Heart right ventricle (tissue), 16 donors: ENCODE results near the gene ADGRA1. TPM values are rescaled to one million over a fixed set of nuclear protein-coding genes. Genes with fewer than 3 reads are reported as not detected.

ENCODE experiments used
- ATAC-seq, 8 donors: fragments of 200-7000 bp; cut with Tn5 transposase; one replicate each; pipeline ENCODE4 v1.9.1; 2020; ENCODE audit warnings: mild to moderate bottlenecking in 8 of 8, moderate library complexity in 8 of 8, moderate number of reproducible peaks in 1 of 8
- DNase-seq, 2 donors: peaks; one replicate each; pipeline ENCODE4 v3.0.0-alpha.2; 2020
- H3K27ac ChIP-seq, 10 donors: fragments of 200-600 bp; sonication (generic) in 2 of 10; one replicate each; pipeline versions ENCODE4 v1.5.0 to v1.8.0; 2020 to 2022; ENCODE audit warnings: mild to moderate bottlenecking in 3 of 10
- H3K27me3 ChIP-seq, 7 donors: fragments of 200-600 bp; one replicate each; pipeline ENCODE4 v1.8.0; 2021 to 2022; ENCODE audit warnings: mild to moderate bottlenecking in 2 of 7
- H3K36me3 ChIP-seq, 9 donors: fragments of 200-600 bp; sonication (generic) in 1 of 9; one replicate each; pipeline versions ENCODE4 v1.5.0 to v1.8.0; 2020 to 2022; ENCODE audit warnings: mild to moderate bottlenecking in 2 of 9
- H3K4me1 ChIP-seq, 9 donors: fragments of 200-600 bp; sonication (generic) in 1 of 9; one replicate each; pipeline versions ENCODE4 v1.5.0 to v1.8.0; 2020 to 2022; ENCODE audit warnings: mild to moderate bottlenecking in 4 of 9
- H3K4me3 ChIP-seq, 10 donors: fragments of 200-600 bp; sonication (generic) in 2 of 10; one replicate each; pipeline versions ENCODE4 v1.5.0 to v1.8.0; 2020 to 2022; ENCODE audit warnings: mild to moderate bottlenecking in 7 of 10, moderate library complexity in 2 of 10
- H3K9me3 ChIP-seq, 11 donors: fragments of 200-600 bp in 10 of 11; sonication (generic) in 2 of 11; one replicate each; pipeline versions ENCODE4 v1.5.0 to v1.8.0; 2013 to 2022; ENCODE audit warnings: mild to moderate bottlenecking in 2 of 11, control low read depth in 1 of 11, moderate library complexity in 1 of 11
- WGBS, 2 donors: extraction: QIAGEN DNeasy Blood & Tissue Kit; methylation state at CpG; one replicate each; pipeline ENCODE4 v1.1.7; 2013; ENCODE audit warnings: inconsistent platforms in 1 of 2; 5-methylcytosine and 5-hydroxymethylcytosine counted together
- intact Hi-C, 10 donors: fragments of 100-400 bp; cut with DNase I; formaldehyde crosslinking; loops; one replicate each; pipeline versions ENCODE4 v1.11.1 to v1.14.2; 2022
- polyA plus RNA-seq, 2 donors: library from polyadenylated mRNA; stranded (reverse); fragments of 200-250 nt; gene quantifications; one replicate each; pipeline ENCODE4 v1.2.3, GENCODE V29; 2013
- total RNA-seq, 10 donors: library from RNA; stranded (reverse); fragmentation: NEBNext Ultra II Directional in 3 of 10; extraction: Animal tissue kit (Norgen Biotek cat#: 25700) in 3 of 10; gene quantifications; one replicate each; pipeline versions ENCODE4 v1.2.1 to v1.2.4, GENCODE V29; 2021 to 2023
- TF ChIP-seq, protein P1 (sequence below), 9 donors: fragments of 200-600 bp; sonication (generic) in 2 of 9; IDR thresholded peaks; one replicate each; pipeline versions ENCODE4 v1.5.0 to v1.8.0; 2021 to 2022; ENCODE audit warnings: antibody characterized with exemption in 9 of 9, mild to moderate bottlenecking in 5 of 9, moderate library complexity in 1 of 9
- donor health status: Arrhythmogenic right ventricular cardiomyopathy.
- donor health status: ischemic (EF 13 %, LVEDD 7.1; RV severe dilation, severe dysfunction).
- donor health status: healthy with polysubstance abuse.
- donor health status: DM: no; HTN: yes; CAD: no.
- donor health status: DM: no; HTN: no; CAD: no.
- donor health status: ischemic (EF 25% LVEDD 6.9; RV normal size, moderate dysfunction).
- donor health status: ischemic (EF 25% LVEDD 5.7; RV mildly dilated, moderate dysfunction).
- donor health status: healthy.
- donor health status: DM: yes; HTN: yes; CAD: no.
- donor health status: Ischemic cardiomyopathy.
- donor health status: ischemic (EF 35%, LVEDD 5.7; RV mildly dilated, moderate dysfunction).
- donor health status: nonischemic (EF 11% LVEDD 7.7; RV severe dilation, severe dysfunction).
- donor health status: DM: yes; HTN: yes; CAD: no.
- donor health status: PGD.
- donor health status: ischemic (EF 29% LVEDD 5.4; RV normal size, mild dysfunction).
- donor health status: nonischemic (EF 23%, LVEDD 6.1; RV moderate dilation, normal function).

Gene ADGRA1
- total and polyA plus RNA-seq, 12 donors = under 0.01 to 0.21 (median 0.11) TPM; not detected in 6

GRCh38 chr10:133141144-133141957 is 53.6 kb downstream of the ADGRA1 start:
- H3K9me3 ChIP-seq = no peaks in the 10 kb centered on the region
- intact Hi-C loops = loop anchor here in 1 of 10 donors (10.0 kb wide), 1 partner anchor 173 kb away; no protein-coding TSS in a partner anchor
- TF ChIP-seq, protein P1, sequence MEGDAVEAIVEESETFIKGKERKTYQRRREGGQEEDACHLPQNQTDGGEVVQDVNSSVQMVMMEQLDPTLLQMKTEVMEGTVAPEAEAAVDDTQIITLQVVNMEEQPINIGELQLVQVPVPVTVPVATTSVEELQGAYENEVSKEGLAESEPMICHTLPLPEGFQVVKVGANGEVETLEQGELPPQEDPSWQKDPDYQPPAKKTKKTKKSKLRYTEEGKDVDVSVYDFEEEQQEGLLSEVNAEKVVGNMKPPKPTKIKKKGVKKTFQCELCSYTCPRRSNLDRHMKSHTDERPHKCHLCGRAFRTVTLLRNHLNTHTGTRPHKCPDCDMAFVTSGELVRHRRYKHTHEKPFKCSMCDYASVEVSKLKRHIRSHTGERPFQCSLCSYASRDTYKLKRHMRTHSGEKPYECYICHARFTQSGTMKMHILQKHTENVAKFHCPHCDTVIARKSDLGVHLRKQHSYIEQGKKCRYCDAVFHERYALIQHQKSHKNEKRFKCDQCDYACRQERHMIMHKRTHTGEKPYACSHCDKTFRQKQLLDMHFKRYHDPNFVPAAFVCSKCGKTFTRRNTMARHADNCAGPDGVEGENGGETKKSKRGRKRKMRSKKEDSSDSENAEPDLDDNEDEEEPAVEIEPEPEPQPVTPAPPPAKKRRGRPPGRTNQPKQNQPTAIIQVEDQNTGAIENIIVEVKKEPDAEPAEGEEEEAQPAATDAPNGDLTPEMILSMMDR (IDR thresholded peaks at IDR 0.05) = no peak
- no peaks in the 10 kb centered on the region for H3K36me3 ChIP-seq
- ATAC-seq = peak in 3 of 8 donors; percentile 15 to 62 (median 19)
- no peak overlapping the region for H3K4me3 ChIP-seq
- no peak overlapping the region for H3K27ac ChIP-seq
- 75 to 81% methylated on average over 28 of the region's 28 CpGs for WGBS, 2 donors
- H3K27me3 ChIP-seq = peaks cover 18 to 67% (median 52%) of the 10 kb centered on the region in 7 donors
- peaks cover 0 to 6% (median 0%) of the 10 kb centered on the region in 9 donors for H3K4me1 ChIP-seq
- DNase-seq = no peak

DNA sequence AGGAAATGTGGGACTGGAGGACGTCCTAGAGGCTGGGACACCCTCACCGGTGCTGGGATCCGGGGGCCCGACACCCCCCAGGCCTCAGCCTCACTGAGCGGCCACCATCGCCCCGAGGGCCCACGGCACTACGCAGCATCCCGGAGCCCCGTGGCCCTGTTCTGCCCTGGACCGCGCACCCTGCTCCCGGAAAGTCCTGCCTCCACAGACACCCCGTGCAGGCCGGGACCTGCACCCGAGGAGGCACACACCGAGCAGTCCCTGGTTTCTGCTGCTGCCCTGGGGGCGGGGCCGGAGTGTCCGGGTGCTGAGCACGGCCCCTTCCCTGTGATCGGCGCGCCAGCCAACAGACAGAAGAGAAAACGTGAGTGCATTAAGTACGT is 54.2 kb downstream of the ADGRA1 start:
- Histone ChIP-seq H3K36me3 (no peaks in the 10 kb centered on the region), H3K4me1 (peaks cover 0 to 6% (median 0%) of the 10 kb centered on the region in 9 donors), H3K27me3 (peaks cover 18 to 73% (median 58%) of the 10 kb centered on the region in 7 donors), H3K27ac (no peak overlapping the region), H3K4me3 (no peak overlapping the region), H3K9me3 (peaks cover 0 to 3% (median 0%) of the 10 kb centered on the region in 11 donors)
- 88 to 89% methylated on average over 27 of the region's 27 CpGs for WGBS, 2 donors
- TF ChIP-seq, protein P1 (IDR thresholded peaks at IDR 0.05) = no peak
- ATAC-seq (peak in 2 of 8 donors; percentile 15 to 41), DNase-seq (no peak)
- intact Hi-C loops = loop anchor here in 1 of 10 donors (10.0 kb wide), 1 partner anchor 173 kb away; no protein-coding TSS in a partner anchor

GRCh38 chr10:133142523-133143199 is 54.9 kb downstream of the ADGRA1 start:
- DNase-seq (no peak), ATAC-seq (no peak)
- peaks cover 0 to 6% (median 0%) of the 10 kb centered on the region in 9 donors for H3K4me1 ChIP-seq
- intact Hi-C loops = loop anchor here in 1 of 10 donors (10.0 kb wide), 1 partner anchor 172 kb away; no protein-coding TSS in a partner anchor
- no peaks in the 10 kb centered on the region for H3K36me3 ChIP-seq
- H3K27me3 ChIP-seq = peaks cover 18 to 79% (median 61%) of the 10 kb centered on the region in 7 donors
- TF ChIP-seq, protein P1 (IDR thresholded peaks at IDR 0.05) = no peak
- 76 to 82% methylated on average over 24 of the region's 24 CpGs for WGBS, 2 donors
- no peak overlapping the region for H3K27ac ChIP-seq
- peaks cover 0 to 10% (median 0%) of the 10 kb centered on the region in 11 donors for H3K9me3 ChIP-seq
- H3K4me3 ChIP-seq = no peak overlapping the region

- WGBS, 2 donors = 28 to 32% methylated on average over 10 of the region's 10 CpGs
- intact Hi-C loops = loop anchor here in 1 of 10 donors (10.0 kb wide), 1 partner anchor 172 kb away; no protein-coding TSS in a partner anchor
- ATAC-seq (no peak), DNase-seq (no peak)
- TF ChIP-seq, protein P1 (IDR thresholded peaks at IDR 0.05) = no peak
- H3K27me3 ChIP-seq = peaks cover 18 to 84% (median 66%) of the 10 kb centered on the region in 7 donors
- no peak overlapping the region for H3K4me3 ChIP-seq
- H3K9me3 ChIP-seq = peaks cover 0 to 15% (median 0%) of the 10 kb centered on the region in 11 donors
- H3K36me3 ChIP-seq = no peaks in the 10 kb centered on the region
- H3K4me1 ChIP-seq = peaks cover 0 to 6% (median 0%) of the 10 kb centered on the region in 9 donors
- H3K27ac ChIP-seq = no peak overlapping the region
These were observed 55.4 kb downstream of the ADGRA1 start for GRCh38 chr10:133143200-133143533.
